Breast epithelium (tissue), 3 donors: ENCODE measurements around the gene FHDC1.

Experiments used
- CTCF ChIP-seq, 3 donors: fragments of 450-650 bp; IDR thresholded peaks; one replicate each; pipeline ENCODE4 v1.5.1; 2016 to 2017; ENCODE audit warnings: antibody characterized with exemption in 3 of 3, mild to moderate bottlenecking in 3 of 3, moderate library complexity in 3 of 3
- POLR2A ChIP-seq: fragments of 450-650 bp; IDR thresholded peaks from one replicate; pipeline ENCODE4 v1.6.1; 2016; ENCODE audit warnings: antibody characterized with exemption, mild to moderate bottlenecking, moderate library complexity
- POLR2AphosphoS5 ChIP-seq, 3 donors: sonication (generic); formaldehyde crosslinking; IDR thresholded peaks; one replicate each; pipeline ENCODE4 v1.6.1; 2017; ENCODE audit warnings: antibody characterized with exemption in 3 of 3

- TF ChIP-seq CTCF (IDR thresholded peaks at IDR 0.05) (no peak), POLR2A (no peak), POLR2AphosphoS5 (IDR thresholded peaks at IDR 0.05) (no peak)
Measured at GRCh38 chr4:152936446-152937335, 568 bp downstream of the FHDC1 start.
